H1 (cell line): ENCODE measurements around the gene EPM2A. TPM values are rescaled to one million over a fixed set of nuclear protein-coding genes. Genes with fewer than 3 reads are reported as not detected.

Experiments
- BCL11A ChIP-seq, 2 experiments: IDR thresholded peaks; one replicate each; pipeline ENCODE4 v1.6.1; 2011; ENCODE audit warnings: low read depth in 2 of 2, low read length in 2 of 2, mild to moderate bottlenecking in 2 of 2
- CHD7 ChIP-seq: fragments of 300-600 bp; sonication (generic); IDR thresholded peaks from 2 replicates; pipeline ENCODE4 v1.7.1; 2012; ENCODE audit warnings: low read length, moderate library complexity, mild to moderate bottlenecking, inconsistent platforms; ENCODE audit not compliant: insufficient replicate concordance
- CTBP2 ChIP-seq: IDR thresholded peaks from 2 replicates; pipeline ENCODE4 v1.7.0; 2011; ENCODE audit warnings: borderline replicate concordance, mild to moderate bottlenecking, moderate library complexity, mixed read lengths, low read length; ENCODE audit not compliant: insufficient read depth, insufficient read length
- GABPA ChIP-seq: IDR thresholded peaks from 2 replicates; pipeline ENCODE4 v1.6.1; 2011; ENCODE audit warnings: mild to moderate bottlenecking, low read length, moderate library complexity, borderline replicate concordance; ENCODE audit not compliant: insufficient read depth
- JUND ChIP-seq: IDR thresholded peaks from 2 replicates; pipeline ENCODE4 v1.6.1; 2011; ENCODE audit warnings: mild to moderate bottlenecking, improper control_type of control experiment, low read length
- RAD21 ChIP-seq, 2 experiments: IDR thresholded peaks in 1 of 2; conservative IDR thresholded peaks in 1 of 2; 2 replicates each; pipeline ENCODE4 v1.6.1; 2011; ENCODE audit warnings: low read depth in 2 of 2, low read length in 2 of 2, improper control_type of control experiment in 1 of 2, inconsistent platforms in 1 of 2, mild to moderate bottlenecking in 1 of 2, moderate library complexity in 1 of 2
- RFX5 ChIP-seq: IDR thresholded peaks from 2 replicates; pipeline ENCODE4 v1.6.1; 2011; ENCODE audit warnings: low read depth, low read length, improper control_type of control experiment, borderline replicate concordance
- polyA plus RNA-seq, 7 experiments: library from polyadenylated mRNA; depleted of rRNA in 3 of 7; stranded (reverse) in 5 of 7; unstranded in 2 of 7; fragments of >200 nt in 5 of 7; fragments of 200-250 nt in 2 of 7; gene quantifications; 1 replicate in 5 of 7; 2 replicates in 1 of 7; 4 replicates in 1 of 7; pipeline versions ENCODE4 v1.2.1 to v1.2.3, GENCODE V29; 2011 to 2013; ENCODE audit warnings: missing spikeins in 2 of 7, mixed read lengths in 2 of 7
- total RNA-seq: library from RNA; stranded (reverse); fragmentation: NEBNext Ultra II Directional; extraction: Animal tissue kit (Norgen Biotek cat#: 25700); gene quantifications from 2 replicates; pipeline ENCODE4 v1.2.1, GENCODE V29; 2021

Gene EPM2A
- total and polyA plus RNA-seq, 2 of the 8 experiments (the other 6 are each of a cell fraction or from before 2014, with no cell fraction given) = 2.3 to 6.2 TPM

GRCh38 chr6:145765449-145765848 is 30.1 kb upstream of the EPM2A start (continued):
- TF ChIP-seq CTBP2 = no peak
- TF ChIP-seq RFX5 = no peak
- TF ChIP-seq RAD21 (IDR thresholded peaks at IDR 0.05 in 1 of 2, conservative IDR thresholded peaks at IDR 0.05 in 1 of 2; ENCODE audit: low read depth in 2 of 2, low read length in 2 of 2) = no peak
- TF ChIP-seq JUND = no peak
- no peak for TF ChIP-seq BCL11A (IDR thresholded peaks at IDR 0.05; ENCODE audit: low read depth in 2 of 2, low read length in 2 of 2)
- no peak for TF ChIP-seq GABPA
- no peak for TF ChIP-seq CHD7
